Measurements from ENCODE around the gene PKIB. TPM values are rescaled to one million over a fixed set of nuclear protein-coding genes. Genes with fewer than 3 reads are reported as not detected.

Gene PKIB
- total RNA-seq, 1 donor from 2014 or later = 74.6 TPM

- Histone ChIP-seq H3K4me3 (ENCODE audit: insufficient read depth, low read depth, low read length) (no peak overlapping the region), H2AFZ (ENCODE audit: low read depth, low read length) (no peak overlapping the region), H3K9me3 (ENCODE audit: insufficient read depth, low read depth, low read length) (no peaks in the 10 kb centered on the region), H4K20me1 (ENCODE audit: insufficient read depth, low read length) (no peaks in the 10 kb centered on the region), H3K36me3 (ENCODE audit: insufficient read depth, low read length) (no peaks in the 10 kb centered on the region), H3K79me2 (ENCODE audit: insufficient read depth, low read length) (no peaks in the 10 kb centered on the region), H3K4me2 (ENCODE audit: low read length) (peak overlapping the region; percentile 40), H3K27ac (ENCODE audit: low read depth, low read length) (peak overlapping the region; percentile 61), H3K9ac (ENCODE audit: low read length) (no peak overlapping the region), H3K4me1 (ENCODE audit: insufficient read depth, low read length) (peaks cover 35% of the 10 kb centered on the region), H3K27me3 (ENCODE audit: insufficient read depth, low read length) (no peaks in the 10 kb centered on the region)
- FAIRE-seq (no peak), DNase-seq (ENCODE audit: low read depth) (peak; percentile 93)
- TF ChIP-seq EZH2 (IDR thresholded peaks at IDR 0.05; ENCODE audit: insufficient read depth, low read length) = no peak
- no peak for TF ChIP-seq CTCF (IDR thresholded peaks at IDR 0.05; ENCODE audit: insufficient read depth, low read depth, low read length)
- Mint-ChIP-seq H3K36me3 (ENCODE audit: low read depth, unreplicated experiment) (peaks cover 12% of the 10 kb centered on the region), H3K4me3 (ENCODE audit: unreplicated experiment) (no peak overlapping the region), H3K4me1 (ENCODE audit: low read depth, unreplicated experiment) (peaks cover 51% of the 10 kb centered on the region), H3K27me3 (ENCODE audit: low read depth, unreplicated experiment) (no peaks in the 10 kb centered on the region), H3K27ac (ENCODE audit: unreplicated experiment) (peak overlapping the region; percentile 64), H3K9me3 (ENCODE audit: unreplicated experiment) (no peaks in the 10 kb centered on the region)
These were observed 41.4 kb downstream of the PKIB start for GRCh38 chr6:122651604-122652003.

GRCh38 chr6:122652431-122652830 lies 42.2 kb downstream of the PKIB start:
- H3K27ac ChIP-seq (ENCODE audit: low read depth, low read length) = peak overlapping the region; percentile 61
- peak overlapping the region; percentile 58 for H3K4me2 ChIP-seq (ENCODE audit: low read length)
- Mint-ChIP-seq H3K27me3 (ENCODE audit: low read depth, unreplicated experiment) (no peaks in the 10 kb centered on the region), H3K36me3 (ENCODE audit: low read depth, unreplicated experiment) (peaks cover 12% of the 10 kb centered on the region), H3K4me1 (ENCODE audit: low read depth, unreplicated experiment) (peaks cover 50% of the 10 kb centered on the region), H3K4me3 (ENCODE audit: unreplicated experiment) (no peak overlapping the region), H3K27ac (ENCODE audit: unreplicated experiment) (peak overlapping the region; percentile 64), H3K9me3 (ENCODE audit: unreplicated experiment) (no peaks in the 10 kb centered on the region)
- H3K9ac ChIP-seq (ENCODE audit: low read length) = peak overlapping the region; percentile 8
- DNase-seq (ENCODE audit: low read depth) = peak; percentile 80
- no peaks in the 10 kb centered on the region for H3K9me3 ChIP-seq (ENCODE audit: insufficient read depth, low read depth, low read length)
- FAIRE-seq = no peak
- H3K36me3 ChIP-seq (ENCODE audit: insufficient read depth, low read length) = no peaks in the 10 kb centered on the region
- no peaks in the 10 kb centered on the region for H4K20me1 ChIP-seq (ENCODE audit: insufficient read depth, low read length)
- no peak overlapping the region for H3K4me3 ChIP-seq (ENCODE audit: insufficient read depth, low read depth, low read length)
- H2AFZ ChIP-seq (ENCODE audit: low read depth, low read length) = no peak overlapping the region
- H3K27me3 ChIP-seq (ENCODE audit: insufficient read depth, low read length) = no peaks in the 10 kb centered on the region
- no peaks in the 10 kb centered on the region for H3K79me2 ChIP-seq (ENCODE audit: insufficient read depth, low read length)
- TF ChIP-seq CTCF (IDR thresholded peaks at IDR 0.05; ENCODE audit: insufficient read depth, low read depth, low read length) = no peak
- no peak for TF ChIP-seq EZH2 (IDR thresholded peaks at IDR 0.05; ENCODE audit: insufficient read depth, low read length)
- H3K4me1 ChIP-seq (ENCODE audit: insufficient read depth, low read length) = peaks cover 35% of the 10 kb centered on the region

- H3K27me3 Mint-ChIP-seq (ENCODE audit: low read depth, unreplicated experiment) = no peaks in the 10 kb centered on the region
- H3K4me1 Mint-ChIP-seq (ENCODE audit: low read depth, unreplicated experiment) = peaks cover 45% of the 10 kb centered on the region
These were observed 42.9 kb downstream of the PKIB start for GRCh38 chr6:122653094-122653493.

More at GRCh38 chr6:122653094-122653493, 42.9 kb downstream of the PKIB start:
- Histone ChIP-seq H3K4me3 (ENCODE audit: insufficient read depth, low read depth, low read length) (no peak overlapping the region), H3K27me3 (ENCODE audit: insufficient read depth, low read length) (no peaks in the 10 kb centered on the region), H2AFZ (ENCODE audit: low read depth, low read length) (no peak overlapping the region), H3K27ac (ENCODE audit: low read depth, low read length) (peak overlapping the region; percentile 61), H3K79me2 (ENCODE audit: insufficient read depth, low read length) (no peaks in the 10 kb centered on the region), H3K36me3 (ENCODE audit: insufficient read depth, low read length) (no peaks in the 10 kb centered on the region), H4K20me1 (ENCODE audit: insufficient read depth, low read length) (no peaks in the 10 kb centered on the region), H3K4me1 (ENCODE audit: insufficient read depth, low read length) (peaks cover 35% of the 10 kb centered on the region), H3K4me2 (ENCODE audit: low read length) (peak overlapping the region; percentile 58), H3K9me3 (ENCODE audit: insufficient read depth, low read depth, low read length) (no peaks in the 10 kb centered on the region), H3K9ac (ENCODE audit: low read length) (peak overlapping the region; percentile 8)
- H3K4me3 Mint-ChIP-seq (ENCODE audit: unreplicated experiment) = no peak overlapping the region
- FAIRE-seq = no peak
- TF ChIP-seq EZH2 (IDR thresholded peaks at IDR 0.05; ENCODE audit: insufficient read depth, low read length) (no peak), CTCF (IDR thresholded peaks at IDR 0.05; ENCODE audit: insufficient read depth, low read depth, low read length) (no peak)
- H3K27ac Mint-ChIP-seq (ENCODE audit: unreplicated experiment) = peak overlapping the region; percentile 64
- H3K9me3 Mint-ChIP-seq (ENCODE audit: unreplicated experiment) = no peaks in the 10 kb centered on the region
- H3K36me3 Mint-ChIP-seq (ENCODE audit: low read depth, unreplicated experiment) = peaks cover 12% of the 10 kb centered on the region
- DNase-seq (ENCODE audit: low read depth) = peak; percentile 96

All from astrocyte (in vitro differentiated cells and primary cell).